Spleen (tissue), 11 donors: ENCODE measurements around the gene RFX4. TPM values are rescaled to one million over a fixed set of nuclear protein-coding genes. Genes with fewer than 3 reads are reported as not detected.
A peak's percentile ranks its signal among the peaks of the same experiment; 100 is the strongest.

Experiments used
- DNase-seq: peaks from one replicate; pipeline ENCODE4 v3.0.0-alpha.2; 2020
- H3K27ac ChIP-seq, 8 donors: fragments of 200-600 bp; sonication (generic) in 7 of 8; 1 replicate in 4 of 8; 2 replicates in 4 of 8; pipeline versions ENCODE4 v1.5.0 to v1.8.0; 2016 to 2021; ENCODE audit warnings: inconsistent platforms in 4 of 8, mild to moderate bottlenecking in 4 of 8, moderate library complexity in 1 of 8
- H3K27me3 ChIP-seq, 7 donors: fragments of 200-600 bp; sonication (generic) in 6 of 7; replicated peaks in 1 of 7; 1 replicate in 4 of 7; 2 replicates in 3 of 7; pipeline versions ENCODE4 v1.5.0 to v1.8.0; 2016 to 2021; ENCODE audit warnings: inconsistent platforms in 3 of 7, mild to moderate bottlenecking in 1 of 7
- H3K36me3 ChIP-seq, 6 donors: fragments of 200-600 bp; sonication (generic) in 5 of 6; 1 replicate in 4 of 6; 2 replicates in 2 of 6; pipeline versions ENCODE4 v1.5.0 to v1.8.0; 2016 to 2021; ENCODE audit warnings: inconsistent platforms in 2 of 6
- H3K4me1 ChIP-seq, 6 donors: fragments of 200-600 bp; sonication (generic) in 5 of 6; 1 replicate in 3 of 6; 2 replicates in 3 of 6; pipeline versions ENCODE4 v1.5.0 to v1.8.0; 2016 to 2021; ENCODE audit warnings: inconsistent platforms in 3 of 6
- H3K4me3 ChIP-seq, 8 donors: fragments of 200-600 bp; sonication (generic) in 7 of 8; 1 replicate in 4 of 8; 2 replicates in 4 of 8; pipeline versions ENCODE4 v1.5.0 to v1.8.0; 2016 to 2021; ENCODE audit warnings: inconsistent platforms in 4 of 8, mild to moderate bottlenecking in 4 of 8, moderate library complexity in 2 of 8
- H3K9me3 ChIP-seq, 8 donors: fragments of 200-600 bp; sonication (generic) in 7 of 8; 1 replicate in 4 of 8; 2 replicates in 4 of 8; pipeline versions ENCODE4 v1.5.0 to v1.8.0; 2016 to 2021; ENCODE audit warnings: inconsistent platforms in 4 of 8
- POLR2A ChIP-seq, 3 donors: fragments of 450-650 bp; IDR thresholded peaks; one replicate each; pipeline ENCODE4 v1.5.1; 2017; ENCODE audit warnings: antibody characterized with exemption in 3 of 3, mild to moderate bottlenecking in 1 of 3
- POLR2AphosphoS5 ChIP-seq, 3 donors: sonication (generic); formaldehyde crosslinking; IDR thresholded peaks; one replicate each; pipeline ENCODE4 v1.5.1; 2017; ENCODE audit warnings: antibody characterized with exemption in 3 of 3
- WGBS, 5 donors: extraction: QIAGEN DNeasy Blood & Tissue Kit in 3 of 5; methylation state at CpG; one replicate each; pipeline versions ENCODE4 v1.1.5 to v1.1.7; 2013 to 2018; 5-methylcytosine and 5-hydroxymethylcytosine counted together
- intact Hi-C: fragments of 100-400 bp; cut with DNase I; formaldehyde crosslinking; loops from one replicate; pipeline ENCODE4 v1.15.0; 2023; ENCODE audit warnings: low total_unique reads
- polyA plus RNA-seq, 3 donors: library from polyadenylated mRNA; stranded (reverse); fragments of 200-250 nt; gene quantifications; one replicate each; pipeline ENCODE4 v1.2.1, GENCODE V29; 2013
- total RNA-seq, 7 donors: library from RNA; depleted of rRNA in 3 of 7; stranded (reverse); fragments of >200 nt in 3 of 7; fragmentation: NEBNext Ultra II Directional in 4 of 7; extraction: Animal tissue kit (Norgen Biotek cat#: 25700) in 4 of 7; gene quantifications; one replicate each; pipeline versions ENCODE4 v1.1.0 to v1.2.1, GENCODE V29; 2016 to 2021
- TF ChIP-seq, protein P1 (sequence below), 11 experiments: fragments of 200-600 bp in 7 of 11; fragments of 450-650 bp in 4 of 11; sonication (generic) in 4 of 11; IDR thresholded peaks in 8 of 11; conservative IDR thresholded peaks in 3 of 11; 1 replicate in 7 of 11; 2 replicates in 4 of 11; pipeline versions ENCODE4 v1.4.0 to v1.8.0; 2016 to 2021; ENCODE audit warnings: antibody characterized with exemption in 11 of 11, inconsistent platforms in 4 of 11, mild to moderate bottlenecking in 1 of 11
- donor health status: healthy with polysubstance abuse.
- donor health status: DM: no; HTN: no; CAD: no; lungs with moderate emphysema.
- donor health status: DM: no; HTN: no; CAD: no.
- donor health status: Bipolar disorder and iron deficiency.
- donor health status: healthy.
- donor health status: DM: no; HTN: no; CAD: no.
- donor health status: DM: yes; HTN: yes; CAD: no.

Gene RFX4
- total and polyA plus RNA-seq, 10 donors, result not detected

GRCh38 chr12:106736051-106736957, 153.5 kb downstream of the RFX4 start:
- Histone ChIP-seq H3K36me3 (no peaks in the 10 kb centered on the region), H3K27ac (no peak overlapping the region), H3K4me1 (no peaks in the 10 kb centered on the region), H3K27me3 (no peaks in the 10 kb centered on the region), H3K4me3 (no peak overlapping the region), H3K9me3 (no peaks in the 10 kb centered on the region)
- DNase-seq, result no peak
- intact Hi-C loops, result no loop called here
- 63 to 83% (median 69%) methylated on average over 9 of the region's 9 CpGs for WGBS, 5 donors
- TF ChIP-seq POLR2A (IDR thresholded peaks at IDR 0.05), result no peak
- TF ChIP-seq, protein P1, sequence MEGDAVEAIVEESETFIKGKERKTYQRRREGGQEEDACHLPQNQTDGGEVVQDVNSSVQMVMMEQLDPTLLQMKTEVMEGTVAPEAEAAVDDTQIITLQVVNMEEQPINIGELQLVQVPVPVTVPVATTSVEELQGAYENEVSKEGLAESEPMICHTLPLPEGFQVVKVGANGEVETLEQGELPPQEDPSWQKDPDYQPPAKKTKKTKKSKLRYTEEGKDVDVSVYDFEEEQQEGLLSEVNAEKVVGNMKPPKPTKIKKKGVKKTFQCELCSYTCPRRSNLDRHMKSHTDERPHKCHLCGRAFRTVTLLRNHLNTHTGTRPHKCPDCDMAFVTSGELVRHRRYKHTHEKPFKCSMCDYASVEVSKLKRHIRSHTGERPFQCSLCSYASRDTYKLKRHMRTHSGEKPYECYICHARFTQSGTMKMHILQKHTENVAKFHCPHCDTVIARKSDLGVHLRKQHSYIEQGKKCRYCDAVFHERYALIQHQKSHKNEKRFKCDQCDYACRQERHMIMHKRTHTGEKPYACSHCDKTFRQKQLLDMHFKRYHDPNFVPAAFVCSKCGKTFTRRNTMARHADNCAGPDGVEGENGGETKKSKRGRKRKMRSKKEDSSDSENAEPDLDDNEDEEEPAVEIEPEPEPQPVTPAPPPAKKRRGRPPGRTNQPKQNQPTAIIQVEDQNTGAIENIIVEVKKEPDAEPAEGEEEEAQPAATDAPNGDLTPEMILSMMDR (IDR thresholded peaks at IDR 0.05 in 8 of 11, conservative IDR thresholded peaks at IDR 0.05 in 3 of 11), result peak in 1 of 11 experiments; percentile 9

- TF ChIP-seq POLR2AphosphoS5 (IDR thresholded peaks at IDR 0.05) (no peak), POLR2A (IDR thresholded peaks at IDR 0.05) (no peak)
- TF ChIP-seq, protein P1 (IDR thresholded peaks at IDR 0.05 in 8 of 11, conservative IDR thresholded peaks at IDR 0.05 in 3 of 11), result no peak
- no peak overlapping the region for H3K4me3 ChIP-seq
- H3K27me3 ChIP-seq, result peaks cover 0 to 12% (median 0%) of the 10 kb centered on the region in 7 donors
- H3K27ac ChIP-seq, result no peak overlapping the region
- H3K9me3 ChIP-seq, result no peaks in the 10 kb centered on the region
- no peaks in the 10 kb centered on the region for H3K4me1 ChIP-seq
- 76 to 85% (median 81%) methylated on average over 4 of the region's 4 CpGs for WGBS, 5 donors
- intact Hi-C loops, result no loop called here
- H3K36me3 ChIP-seq, result no peaks in the 10 kb centered on the region
- no peak for DNase-seq
Observed at GRCh38 chr12:106739318-106739717, 156.5 kb downstream of the RFX4 start.

GRCh38 chr12:106739815-106740530, 157.2 kb downstream of the RFX4 start:
- WGBS, 5 donors, result 60 to 85% (median 64%) methylated on average over 10 of the region's 10 CpGs
- TF ChIP-seq, protein P1 (IDR thresholded peaks at IDR 0.05 in 8 of 11, conservative IDR thresholded peaks at IDR 0.05 in 3 of 11), result no peak
- TF ChIP-seq POLR2A (IDR thresholded peaks at IDR 0.05) (no peak), POLR2AphosphoS5 (IDR thresholded peaks at IDR 0.05) (no peak)
- Histone ChIP-seq H3K27me3 (peaks cover 0 to 12% (median 0%) of the 10 kb centered on the region in 7 donors), H3K4me1 (no peaks in the 10 kb centered on the region), H3K4me3 (no peak overlapping the region), H3K36me3 (no peaks in the 10 kb centered on the region), H3K27ac (no peak overlapping the region), H3K9me3 (no peaks in the 10 kb centered on the region)
- intact Hi-C loops, result no loop called here
- no peak for DNase-seq

DNA sequence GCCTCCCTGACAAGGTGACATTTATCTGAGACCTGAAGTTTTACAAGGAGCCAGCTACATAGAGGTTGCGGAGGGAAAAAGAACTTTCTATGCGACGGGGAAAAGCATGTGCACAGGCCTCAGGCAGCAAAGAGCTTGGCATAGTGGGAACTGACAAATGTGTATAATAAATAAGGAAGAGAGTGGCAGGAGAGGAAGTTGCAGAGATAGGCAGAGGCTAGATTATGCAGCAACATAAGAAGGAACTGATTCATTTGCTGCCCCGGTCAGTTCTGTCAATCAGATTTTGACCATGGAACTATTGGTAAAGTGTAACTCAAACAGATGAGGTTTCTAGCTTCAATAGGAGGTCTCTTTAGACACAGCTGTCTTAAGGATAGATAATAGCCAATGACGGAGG, 158.0 kb downstream of the RFX4 start:
- Histone ChIP-seq H3K9me3 (no peaks in the 10 kb centered on the region), H3K27me3 (peaks cover 0 to 12% (median 0%) of the 10 kb centered on the region in 7 donors), H3K4me1 (no peaks in the 10 kb centered on the region), H3K4me3 (no peak overlapping the region), H3K36me3 (no peaks in the 10 kb centered on the region), H3K27ac (no peak overlapping the region)
- TF ChIP-seq POLR2A (IDR thresholded peaks at IDR 0.05) (no peak), POLR2AphosphoS5 (IDR thresholded peaks at IDR 0.05) (no peak)
- TF ChIP-seq, protein P1 (IDR thresholded peaks at IDR 0.05 in 8 of 11, conservative IDR thresholded peaks at IDR 0.05 in 3 of 11), result no peak
- intact Hi-C loops, result no loop called here
- DNase-seq, result no peak
- WGBS, 5 donors, result 54 to 65% (median 60%) methylated on average over 5 of the region's 5 CpGs
